ENCODE measurements around the gene GADD45B.
"Not testable (repeated sequence)": the region's sequence is repeated elsewhere in the genome, so short reads cannot be mapped to it uniquely, and the experiment has no call there.

Gene GADD45B

GRCh38 chr19:2490659-2491058 lies 14.7 kb downstream of the GADD45B start:
- DNase-seq = no peak

GRCh38 chr19:2491130-2491801 lies 15.3 kb downstream of the GADD45B start:
- DNase-seq = no peak

- no peak for DNase-seq
Observed at GRCh38 chr19:2492870-2493269, 16.9 kb downstream of the GADD45B start.

- not testable (repeated sequence) for DNase-seq
Observed at GRCh38 chr19:2493448-2493847, 17.5 kb downstream of the GADD45B start.

GRCh38 chr19:2494084-2494446 lies 18.1 kb downstream of the GADD45B start:
- no peak for DNase-seq

GRCh38 chr19:2494447-2495129 lies 18.7 kb downstream of the GADD45B start:
- peak; percentile 60 to 64 for DNase-seq

- no peak for DNase-seq
Observed at GRCh38 chr19:2495130-2495641, 19.3 kb downstream of the GADD45B start.

- DNase-seq = no peak
Observed at GRCh38 chr19:2495651-2496316, 19.9 kb downstream of the GADD45B start.

GRCh38 chr19:2497186-2497585 lies 21.3 kb downstream of the GADD45B start:
- no peak for DNase-seq

- no peak for DNase-seq
Observed at GRCh38 chr19:2500156-2500555, 24.2 kb downstream of the GADD45B start.

GRCh38 chr19:2500841-2501261 lies 24.9 kb downstream of the GADD45B start:
- DNase-seq = no peak

- peak; percentile 80 to 85 for DNase-seq
Observed at GRCh38 chr19:2503521-2504109, 27.7 kb downstream of the GADD45B start.

GRCh38 chr19:2506656-2507055 lies 30.7 kb downstream of the GADD45B start:
- DNase-seq = not testable (repeated sequence)

GRCh38 chr19:2507109-2507508 lies 31.2 kb downstream of the GADD45B start:
- DNase-seq = peak; percentile 31 to 41

- DNase-seq = no peak
Observed at GRCh38 chr19:2509096-2509495, 33.2 kb downstream of the GADD45B start.

GRCh38 chr19:2511570-2511969 lies 35.6 kb downstream of the GADD45B start:
- DNase-seq = no peak

GRCh38 chr19:2511991-2512390 lies 36.1 kb downstream of the GADD45B start:
- DNase-seq = no peak

GRCh38 chr19:2512523-2513431 lies 36.9 kb downstream of the GADD45B start:
- DNase-seq = no peak

- DNase-seq = no peak
Observed at GRCh38 chr19:2514981-2515518, 39.1 kb downstream of the GADD45B start.

GRCh38 chr19:2516727-2517126 lies 40.8 kb downstream of the GADD45B start:
- DNase-seq = no peak

GRCh38 chr19:2517881-2518601 lies 42.1 kb downstream of the GADD45B start:
- no peak for DNase-seq
